NCI-H1694 (cell line): ENCODE measurements around the gene ZSCAN10.

Source experiments
- DNase-seq: peaks from one replicate; lab custom pipeline; 2025; lab: John Stamatoyannopoulos, UW

Gene ZSCAN10

DNA sequence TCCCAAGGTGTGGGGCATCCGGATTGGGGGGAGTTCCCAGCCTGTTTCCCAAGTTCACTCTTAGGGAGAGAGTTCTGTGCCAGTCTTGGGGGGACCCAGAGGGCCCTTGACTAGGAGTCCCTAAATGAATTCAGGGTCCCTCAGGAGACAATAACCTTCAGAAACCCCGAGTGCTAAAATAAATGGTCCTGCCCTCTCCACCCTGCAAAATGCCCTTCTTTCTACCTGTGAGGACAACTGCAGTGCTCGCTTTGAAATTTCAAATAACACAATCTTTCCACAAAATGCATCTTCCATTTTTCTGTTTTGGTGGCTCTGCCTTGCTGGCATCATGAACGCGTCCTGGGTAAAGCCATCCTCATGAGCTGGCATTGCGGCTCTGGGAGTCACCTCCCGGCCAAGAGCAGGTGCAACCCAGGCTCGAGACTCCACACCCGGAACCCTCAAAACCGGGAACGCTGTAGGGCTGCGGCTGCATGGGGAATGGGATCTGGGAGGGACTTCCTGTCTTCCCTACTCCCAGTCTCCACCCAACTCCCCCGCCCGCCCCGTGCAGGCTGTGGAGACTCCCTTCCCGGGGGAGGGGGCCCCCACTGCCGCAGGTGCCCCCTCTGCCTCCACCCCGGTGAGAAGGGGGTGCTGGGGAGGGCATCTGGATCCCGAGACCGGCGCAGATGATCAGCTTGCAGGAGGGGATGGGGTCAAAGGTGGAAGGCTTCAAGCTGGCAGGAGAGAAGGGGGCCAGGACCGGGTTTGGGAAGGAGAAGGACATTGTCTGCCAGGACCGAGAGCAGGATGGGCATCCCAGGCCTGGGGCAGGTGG lies 13.2 kb upstream of the ZSCAN10 start, which contains the start of gene ZNF205:
ZNF205 (plus strand) TSS at position 529 of the 823 bp plus-strand sequence. CDS start 845 bp downstream, outside the sequence.
- DNase-seq: peak; percentile 52

GRCh38 chr16:3106205-3106928 lies 7.3 kb upstream of the ZSCAN10 start:
- peak; percentile 54 for DNase-seq

DNA sequence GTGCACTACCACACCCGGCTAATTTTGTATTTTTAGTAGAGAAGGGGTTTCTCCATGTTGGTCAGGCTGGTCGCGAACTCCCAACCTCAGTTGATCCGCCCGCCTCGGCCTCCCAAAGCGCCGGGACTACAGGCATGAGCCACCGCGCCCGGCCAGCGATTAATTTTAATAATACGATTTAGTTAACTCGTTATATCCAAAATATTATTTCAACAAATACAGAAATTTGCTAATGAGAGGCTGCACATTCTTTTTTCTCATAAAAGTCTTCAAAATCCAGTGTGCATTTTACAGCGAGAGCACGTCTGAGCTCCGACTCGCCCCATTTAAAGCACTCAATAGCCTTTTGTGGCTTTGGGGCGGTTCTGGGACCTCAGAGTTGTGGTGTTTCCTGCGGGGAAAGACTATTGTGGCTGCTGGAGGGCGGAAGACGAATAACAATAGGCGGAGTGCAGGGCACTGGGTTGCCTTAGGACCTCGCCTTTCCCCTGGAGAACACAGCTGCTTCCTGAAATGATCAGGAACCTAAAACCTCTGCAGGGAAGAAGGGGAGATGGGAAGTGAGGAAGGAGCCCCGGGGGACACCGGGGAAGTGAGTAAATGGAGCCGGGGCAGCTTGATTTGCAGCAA lies 2.9 kb upstream of the ZSCAN10 start:
- no peak for DNase-seq

GRCh38 chr16:3101018-3101840 lies 2.1 kb upstream of the ZSCAN10 start:
- DNase-seq: no peak

DNA sequence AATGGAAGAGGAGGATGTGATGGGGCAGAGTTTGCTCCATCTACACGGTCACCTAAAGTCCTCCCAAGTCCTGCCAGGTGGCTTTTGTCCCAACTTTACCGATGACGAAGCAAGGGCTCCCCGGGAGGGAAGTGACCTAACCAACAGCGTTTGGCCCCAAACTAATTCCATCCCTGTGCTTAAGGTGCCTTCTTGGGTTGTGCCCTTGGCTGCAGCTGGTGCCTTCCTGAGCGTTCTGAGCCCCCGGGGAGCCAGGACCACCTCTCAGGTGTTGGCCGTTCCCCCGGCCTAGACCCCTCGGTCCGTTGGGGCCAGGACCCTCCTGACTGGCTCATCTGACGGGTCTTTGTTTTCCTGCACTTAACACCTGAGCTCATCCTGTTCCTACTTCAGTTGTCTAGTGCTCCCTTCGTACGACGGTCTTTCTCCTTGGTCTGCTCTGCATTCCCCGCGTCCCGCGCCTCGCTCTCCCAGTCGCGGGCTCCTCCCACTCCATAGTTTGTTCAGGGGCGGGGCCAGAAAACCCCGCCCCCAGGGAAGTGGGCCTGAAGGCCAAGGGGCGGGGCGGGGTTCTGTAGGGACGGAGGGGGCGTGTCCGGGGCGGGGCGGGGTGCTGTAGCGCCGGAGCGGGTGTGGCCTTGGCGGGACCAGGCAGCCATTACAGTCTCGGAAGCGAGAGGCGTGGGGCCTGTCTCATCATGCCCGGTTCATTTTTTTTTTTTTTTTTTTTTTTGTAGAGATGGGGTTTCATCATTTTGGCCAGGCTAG lies 822 bp upstream of the ZSCAN10 start:
- DNase-seq: no peak

GRCh38 chr16:3099395-3099731 lies 269 bp upstream of the ZSCAN10 start:
- no peak for DNase-seq

DNA sequence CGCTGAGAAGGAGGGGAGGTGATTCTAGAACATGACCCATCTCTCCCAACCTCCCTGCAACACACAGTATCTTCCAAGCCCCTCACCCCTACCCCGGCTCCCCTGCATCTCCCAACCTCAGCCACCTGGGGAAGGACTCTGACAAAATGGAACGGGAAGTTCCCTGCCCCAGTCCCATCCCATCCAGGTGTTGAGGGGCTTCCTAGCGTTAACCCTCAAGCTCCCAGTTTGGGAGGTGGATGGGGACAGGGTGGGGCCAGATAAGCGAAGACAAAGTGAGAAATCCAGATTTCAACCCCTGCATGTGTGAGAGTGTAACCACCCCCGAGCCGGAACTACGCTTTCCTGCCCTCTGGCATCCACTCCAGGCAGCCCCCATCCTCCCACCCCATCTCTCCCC lies 1.8 kb downstream of the ZSCAN10 start:
- no peak for DNase-seq

DNA sequence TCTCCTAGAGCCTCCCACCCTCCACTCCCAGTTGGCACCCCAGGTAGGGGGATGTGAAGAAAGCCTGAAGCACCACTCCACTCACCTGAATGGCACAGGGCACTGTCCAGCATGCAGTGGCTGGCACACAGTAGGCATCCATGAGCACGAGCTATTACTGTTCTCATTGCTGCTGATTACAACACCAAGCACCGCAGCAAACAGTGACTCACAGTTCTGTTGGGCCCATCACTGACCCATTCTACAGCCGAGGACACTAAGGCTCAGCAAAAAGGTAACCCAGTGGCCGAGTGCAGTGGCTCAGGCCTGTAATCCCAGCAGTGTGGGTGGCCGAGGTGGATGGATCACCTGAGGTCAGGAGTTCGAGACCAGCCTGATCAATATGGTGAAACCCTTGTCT lies 2.7 kb downstream of the ZSCAN10 start:
- no peak for DNase-seq

DNA sequence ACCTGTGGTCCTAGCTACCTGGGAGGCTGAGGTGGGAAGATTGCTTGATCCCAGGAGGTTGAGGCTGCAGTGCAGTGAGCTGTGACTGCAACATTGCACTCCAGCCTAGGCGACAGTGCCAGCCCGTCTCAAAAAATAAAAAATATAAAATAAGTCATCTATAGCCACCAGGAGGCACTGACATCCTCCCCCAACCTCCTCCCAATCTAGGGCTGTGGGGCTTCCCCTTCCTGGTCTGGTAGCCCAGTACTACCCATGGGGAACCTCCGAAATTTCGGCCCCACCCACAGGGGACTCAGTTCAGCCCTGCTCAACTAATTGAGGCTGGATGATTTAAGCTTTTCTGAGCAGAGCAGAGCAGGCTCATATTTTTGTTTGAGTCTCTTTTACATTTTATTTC lies 3.2 kb downstream of the ZSCAN10 start:
- no peak for DNase-seq

DNA sequence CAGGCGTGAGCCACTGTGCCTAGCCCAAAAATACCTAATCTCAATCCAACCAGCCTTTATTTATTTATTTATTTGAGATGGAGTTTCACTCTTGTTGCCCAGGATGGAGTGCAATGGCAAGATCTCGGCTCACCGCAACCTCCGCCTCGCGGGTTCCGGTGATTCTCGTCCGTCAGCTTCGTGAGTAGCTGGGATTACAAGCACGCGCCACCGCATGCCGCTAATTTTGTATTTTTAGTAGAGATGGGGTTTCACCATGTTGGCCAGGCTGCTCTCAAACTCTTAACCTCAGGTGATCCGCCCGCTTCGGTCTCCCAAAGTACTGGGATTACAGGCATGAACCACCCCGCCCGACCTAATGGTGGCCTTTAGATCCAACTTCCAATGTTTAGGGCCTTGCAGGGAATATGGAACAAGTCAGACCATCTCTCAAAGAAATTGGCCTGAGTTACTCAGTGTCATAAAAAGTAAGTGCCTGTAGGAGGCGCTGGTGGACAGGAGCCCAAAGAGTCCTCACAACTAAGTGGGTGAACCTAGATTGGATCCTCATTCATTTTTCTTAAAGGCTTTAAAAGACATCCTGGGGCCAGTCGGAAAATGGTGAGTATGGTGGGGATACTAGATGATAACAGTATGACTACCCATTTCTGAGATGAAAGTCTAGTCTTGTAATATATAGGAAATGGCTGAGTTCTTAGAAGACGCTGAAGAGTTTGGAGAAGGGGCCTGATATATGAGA lies 4.6 kb downstream of the ZSCAN10 start:
- DNase-seq: peak; percentile 15

- DNase-seq: no peak
Measured at GRCh38 chr16:3092501-3092941, 6.6 kb downstream of the ZSCAN10 start.

DNA sequence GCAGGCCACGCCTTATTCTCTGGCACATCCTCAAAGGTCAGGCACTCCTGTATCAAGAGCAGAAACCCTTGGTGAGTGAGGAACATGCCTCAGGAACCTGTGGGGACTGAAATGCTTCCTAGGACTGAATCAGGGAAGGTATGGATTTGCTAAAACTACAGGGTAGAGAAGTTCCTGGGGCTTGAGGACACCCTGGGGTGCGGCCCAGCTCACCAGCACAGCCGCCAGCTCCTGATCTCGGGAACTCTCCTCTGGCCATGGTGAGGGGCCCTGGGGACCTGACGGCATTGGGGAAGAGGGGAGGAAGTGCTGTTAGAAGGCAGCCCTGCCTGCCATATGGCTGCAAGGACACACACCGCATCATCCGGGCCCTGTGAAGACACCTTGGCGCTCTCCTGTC lies 7.5 kb downstream of the ZSCAN10 start:
- no peak for DNase-seq

DNA sequence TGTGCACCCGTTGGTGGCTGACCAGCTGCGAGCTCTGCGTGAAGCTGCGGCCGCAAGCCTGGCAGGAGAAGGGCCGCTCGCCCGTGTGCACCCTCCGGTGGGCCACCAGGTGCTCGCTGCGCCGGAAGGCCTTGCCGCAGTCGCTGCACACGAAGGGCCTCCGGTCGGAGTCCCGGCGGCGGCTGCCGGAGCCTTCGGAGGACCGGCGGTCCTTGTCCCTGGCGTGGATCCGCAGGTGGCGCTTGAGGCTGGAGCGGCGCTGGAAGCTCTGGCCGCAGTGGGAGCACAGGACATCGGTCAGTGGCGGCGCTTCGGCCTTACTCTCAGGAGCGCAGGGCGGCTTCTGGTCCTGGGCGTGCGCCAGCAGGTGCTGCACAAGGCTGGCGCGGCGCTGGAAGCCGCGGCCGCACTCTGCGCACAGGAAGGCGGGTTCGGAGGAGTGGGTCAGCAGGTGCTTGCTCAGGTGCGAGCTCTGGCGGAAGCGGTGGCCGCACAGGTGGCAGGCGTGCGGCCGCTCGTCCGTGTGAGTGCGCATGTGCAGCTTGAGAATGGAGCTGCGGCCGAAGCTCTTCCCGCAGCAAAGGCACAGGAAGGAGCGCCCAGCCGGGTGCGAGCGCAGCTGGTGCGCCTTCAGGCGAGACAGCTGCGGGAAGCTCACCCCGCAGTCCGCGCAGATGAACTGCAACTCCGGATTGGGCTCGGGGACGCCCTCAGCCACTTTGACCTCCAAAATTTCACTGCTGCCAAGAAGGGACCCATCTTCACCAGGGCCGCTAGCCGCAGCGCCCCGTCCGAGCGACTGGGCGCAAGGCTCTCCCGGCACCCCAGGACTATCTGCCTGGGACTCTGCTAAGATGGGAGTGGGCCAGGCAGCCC lies 9.1 kb downstream of the ZSCAN10 start:
- no peak for DNase-seq

DNA sequence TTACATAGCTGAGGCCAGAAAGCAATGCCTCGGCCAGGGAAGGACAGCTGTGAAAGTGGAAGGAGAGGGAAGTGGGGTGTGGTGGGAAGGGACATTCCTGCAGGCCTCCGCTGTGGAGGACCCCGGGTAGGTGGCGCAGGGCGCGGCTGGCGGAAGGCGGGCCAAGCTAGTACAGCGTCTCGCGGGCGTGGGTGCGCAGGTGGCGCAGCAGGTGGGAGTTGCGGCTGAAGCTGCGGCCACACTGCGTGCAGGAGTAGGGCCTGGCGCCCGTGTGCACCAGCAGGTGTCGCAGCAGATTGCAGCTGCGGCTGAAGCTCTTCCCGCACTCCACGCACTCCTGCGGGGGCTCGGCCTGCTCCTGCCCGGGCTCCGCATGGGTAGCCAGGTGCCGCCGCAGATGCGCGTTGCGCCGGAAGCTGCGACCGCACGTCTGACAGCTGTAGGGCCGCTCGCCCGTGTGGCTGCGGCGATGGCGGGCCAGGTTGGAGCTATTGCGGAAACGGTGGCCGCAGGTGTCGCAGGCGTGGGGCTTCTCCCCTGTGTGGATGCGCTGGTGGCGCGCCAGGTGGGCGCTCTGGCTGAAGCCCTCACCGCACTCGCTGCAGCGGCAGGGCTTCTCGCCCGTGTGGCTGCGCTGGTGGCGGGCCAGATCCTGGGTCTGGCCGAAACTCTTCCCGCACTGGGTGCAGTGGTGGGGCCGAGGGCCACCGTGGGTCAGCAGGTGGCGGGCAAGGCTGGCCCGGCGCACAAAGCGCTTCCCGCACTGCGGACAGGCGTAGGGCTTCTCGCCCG lies 10.0 kb downstream of the ZSCAN10 start:
- DNase-seq: no peak

DNA sequence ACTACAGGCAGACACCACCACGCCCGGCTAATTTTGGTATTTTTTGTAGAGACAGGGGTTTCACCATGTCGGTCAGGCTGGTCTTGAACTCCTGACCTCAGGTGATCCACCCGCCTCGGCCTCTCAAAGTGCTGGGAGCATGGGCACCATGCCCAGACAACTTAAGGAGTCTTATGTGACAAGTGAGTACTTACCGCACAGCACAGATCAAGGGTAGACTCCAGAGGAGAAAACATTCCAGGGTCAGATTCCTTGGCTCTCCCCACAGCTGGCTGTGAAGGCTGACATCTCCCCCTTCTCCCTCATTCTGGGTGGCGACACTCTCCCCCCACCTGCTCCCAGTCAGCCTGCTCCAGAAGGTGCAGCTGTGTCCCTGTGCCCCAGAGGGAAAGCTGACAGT lies 10.6 kb downstream of the ZSCAN10 start:
- DNase-seq: no peak

- DNase-seq: no peak
Measured at GRCh38 chr16:3087243-3088235, 11.6 kb downstream of the ZSCAN10 start.

DNA sequence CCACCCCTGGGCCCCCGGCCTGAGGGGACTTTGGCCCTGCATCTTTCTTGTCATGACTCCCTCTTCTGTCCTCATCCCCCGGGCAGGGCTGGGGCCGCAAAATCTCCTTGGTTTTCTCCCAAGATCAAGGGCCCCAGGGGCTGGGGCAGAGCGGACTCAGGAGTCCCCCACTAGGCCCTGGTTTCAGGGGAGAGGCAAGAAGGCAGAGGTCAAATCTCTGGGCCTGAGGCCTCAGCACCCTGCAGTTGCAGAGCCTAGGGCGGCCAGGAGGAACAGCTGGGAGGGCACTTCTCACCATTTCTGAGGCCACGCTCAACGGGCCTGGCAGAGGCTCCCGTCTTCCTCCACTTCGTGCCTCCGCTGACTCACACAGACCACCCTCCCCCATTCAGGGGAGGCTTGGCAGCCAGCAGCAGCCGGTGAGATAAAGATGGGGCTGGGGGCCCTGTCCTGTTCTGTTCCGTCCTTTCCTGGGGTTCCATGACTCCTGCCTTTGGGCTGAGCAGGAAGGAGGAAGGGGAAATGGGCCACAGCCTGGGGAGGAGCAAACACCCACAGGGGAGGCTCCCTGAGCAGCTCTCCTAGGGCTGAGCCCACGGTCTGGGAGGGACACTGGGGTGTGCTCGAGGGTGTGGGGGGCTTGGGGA lies 12.4 kb downstream of the ZSCAN10 start:
- no peak for DNase-seq
